Neural progenitor cell (in vitro differentiated cells): Measurements from ENCODE around the gene BUB1. TPM values are rescaled to one million over a fixed set of nuclear protein-coding genes. Genes with fewer than 3 reads are reported as not detected.

Experiments
- DNase-seq: peaks from one replicate; pipeline ENCODE4 v3.0.0-alpha.2; 2016; ENCODE audit warnings: low spot score
- H2AFZ ChIP-seq: fragments of 200-600 bp; sonication (generic); replicated peaks from 2 replicates; pipeline ENCODE4 v1.6.1; 2016; ENCODE audit warnings: antibody characterized with exemption
- H3F3A ChIP-seq: fragments of 200-600 bp; sonication (generic); 2 replicates; pipeline ENCODE4 v1.6.1; 2016; ENCODE audit warnings: antibody characterized with exemption, low read depth
- H3K27ac ChIP-seq: fragments of 200-600 bp; sonication (generic); 2 replicates; pipeline ENCODE4 v1.5.1; 2016; ENCODE audit warnings: mild to moderate bottlenecking
- H3K27me3 ChIP-seq: fragments of 200-600 bp; sonication (generic); 2 replicates; pipeline ENCODE4 v1.6.1; 2016; ENCODE audit warnings: mild to moderate bottlenecking, moderate library complexity
- H3K36me3 ChIP-seq: fragments of 200-600 bp; sonication (generic); 2 replicates; pipeline ENCODE4 v1.5.1; 2016
- H3K4me1 ChIP-seq: fragments of 200-600 bp; sonication (generic); 2 replicates; pipeline ENCODE4 v1.6.1; 2016; ENCODE audit warnings: mixed run types
- H3K4me2 ChIP-seq: fragments of 200-600 bp; sonication (generic); 2 replicates; pipeline ENCODE4 v1.6.1; 2016
- H3K4me3 ChIP-seq: fragments of 200-600 bp; sonication (generic); 2 replicates; pipeline ENCODE4 v1.5.1; 2016
- H3K79me2 ChIP-seq: fragments of 200-600 bp; sonication (generic); 2 replicates; pipeline ENCODE4 v1.6.1; 2016; ENCODE audit warnings: low read depth
- H3K9ac ChIP-seq: fragments of 200-600 bp; sonication (generic); 2 replicates; pipeline ENCODE4 v1.6.1; 2016
- H3K9me3 ChIP-seq: fragments of 200-600 bp; sonication (generic); 2 replicates; pipeline ENCODE4 v1.5.1; 2016; ENCODE audit warnings: low read depth
- H4K20me1 ChIP-seq: fragments of 200-600 bp; sonication (generic); 2 replicates; pipeline ENCODE4 v1.6.1; 2016; ENCODE audit warnings: low read depth
- H3K27ac Mint-ChIP-seq: 3 replicates; pipeline ENCODE4 v1.8.0; 2021; ENCODE audit warnings: mixed read lengths
- H3K27me3 Mint-ChIP-seq: 2 replicates; pipeline ENCODE4 v1.8.0; 2022; ENCODE audit warnings: low read depth, mild to moderate bottlenecking, inconsistent platforms, moderate library complexity, mixed read lengths; ENCODE audit not compliant: insufficient read depth
- H3K36me3 Mint-ChIP-seq: 3 replicates; pipeline ENCODE4 v1.8.0; 2021; ENCODE audit warnings: mixed read lengths
- H3K4me1 Mint-ChIP-seq: 3 replicates; pipeline ENCODE4 v1.8.0; 2021; ENCODE audit warnings: mixed read lengths
- H3K4me3 Mint-ChIP-seq: 3 replicates; pipeline ENCODE4 v1.8.0; 2021; ENCODE audit warnings: mild to moderate bottlenecking, moderate library complexity, mixed read lengths
- H3K9me3 Mint-ChIP-seq: 3 replicates; pipeline ENCODE4 v1.8.0; 2020; ENCODE audit warnings: mixed read lengths
- CTCF ChIP-seq: fragments of 200-600 bp; sonication (generic); IDR thresholded peaks from 2 replicates; pipeline ENCODE4 v1.5.1; 2017; ENCODE audit warnings: antibody characterized with exemption, mild to moderate bottlenecking
- EZH2 ChIP-seq: fragments of 200-600 bp; sonication (generic); IDR thresholded peaks from 2 replicates; pipeline ENCODE4 v1.6.1; 2017; ENCODE audit warnings: antibody characterized with exemption, mild to moderate bottlenecking, moderate library complexity
- EZH2phosphoT487 ChIP-seq: fragments of 200-600 bp; sonication (generic); IDR thresholded peaks from 2 replicates; pipeline ENCODE4 v1.6.1; 2017; ENCODE audit warnings: antibody characterized with exemption
- total RNA-seq: library from RNA; depleted of rRNA; stranded (reverse); fragments of >200 nt; gene quantifications from 2 replicates; pipeline ENCODE4 v1.2.3, GENCODE V29; 2015; ENCODE audit warnings: low replicate concordance

BUB1 gene
- total RNA-seq, result 197 and 266 TPM in 2 replicates

DNA sequence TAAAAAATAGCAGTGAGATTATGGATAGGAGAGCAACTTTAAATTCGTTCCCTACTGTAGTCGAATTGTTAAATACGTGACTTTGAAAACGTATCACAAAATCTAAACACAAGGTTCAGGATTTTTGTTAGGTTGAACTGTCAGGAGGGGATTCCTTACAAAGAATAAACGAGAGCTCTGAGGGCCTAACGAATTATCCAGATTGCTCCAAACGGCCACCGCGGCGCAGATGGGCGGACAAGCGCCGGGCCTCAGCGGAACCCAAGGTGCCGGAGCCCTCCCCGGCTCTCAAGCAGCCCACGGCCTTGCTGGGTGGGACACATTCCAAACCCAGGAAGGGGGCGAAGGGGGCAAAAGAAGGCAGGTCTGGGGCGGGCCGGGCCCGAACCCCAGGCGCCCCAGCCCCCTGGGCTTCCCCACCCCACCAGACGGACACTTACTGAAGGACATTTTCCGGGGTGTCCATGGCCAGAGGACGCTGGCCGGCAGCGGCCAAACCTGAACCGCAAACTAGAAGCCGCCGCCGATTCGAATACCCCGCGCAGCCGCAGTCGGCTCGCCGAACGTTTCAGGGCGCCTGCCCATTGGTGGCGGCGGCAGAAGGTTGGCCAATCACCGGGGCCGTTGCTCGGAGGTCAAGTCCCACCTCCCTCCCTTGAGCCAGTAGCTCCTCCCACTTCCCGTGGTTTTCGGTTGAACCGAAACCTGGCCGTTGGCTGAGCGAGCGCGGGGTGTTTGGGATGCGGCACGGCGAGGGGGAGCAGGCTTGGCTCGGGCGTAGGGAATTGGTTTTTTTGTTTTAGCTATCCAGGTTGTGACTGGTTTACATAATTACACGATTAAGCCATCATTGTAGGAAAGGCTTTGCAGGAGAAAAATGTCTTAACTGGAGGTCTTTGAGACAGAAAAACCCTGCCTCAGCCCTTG is at the start of gene BUB1:
Gene BUB1 (minus strand): TSS at position 534 of the 927 bp plus-strand sequence. CDS start 68 bp downstream, at position 466.
- Histone ChIP-seq H3K4me3 (peak within 1 kb of the TSS; percentile 81), H4K20me1 (peaks cover 35% of the 10 kb centered on the region), H3K4me2 (peak within 1 kb of the TSS; percentile 98), H3K27ac (peak within 1 kb of the TSS; percentile 17), H3K9me3 (no peaks in the 10 kb centered on the region), H3K27me3 (no peaks in the 10 kb centered on the region), H3K36me3 (peaks cover 13% of the 10 kb centered on the region), H3K4me1 (peaks cover 38% of the 10 kb centered on the region), H2AFZ (peak within 1 kb of the TSS; percentile 47), H3K9ac (peak within 1 kb of the TSS; percentile 53), H3F3A (peaks cover 34% of the 10 kb centered on the region), H3K79me2 (peaks cover 51% of the 10 kb centered on the region)
- DNase-seq, result peak; percentile 99
- H3K27ac Mint-ChIP-seq, result peak within 1 kb of the TSS; percentile 98
- peaks cover 3% of the 10 kb centered on the region for H3K9me3 Mint-ChIP-seq
- H3K36me3 Mint-ChIP-seq, result peaks cover 4% of the 10 kb centered on the region
- H3K4me1 Mint-ChIP-seq, result peaks cover 34% of the 10 kb centered on the region
- H3K27me3 Mint-ChIP-seq, result peaks cover 4% of the 10 kb centered on the region
- peak within 1 kb of the TSS; percentile 96 for H3K4me3 Mint-ChIP-seq
- no peak for TF ChIP-seq EZH2
- TF ChIP-seq EZH2phosphoT487, result no peak
- no peak for TF ChIP-seq CTCF

DNA sequence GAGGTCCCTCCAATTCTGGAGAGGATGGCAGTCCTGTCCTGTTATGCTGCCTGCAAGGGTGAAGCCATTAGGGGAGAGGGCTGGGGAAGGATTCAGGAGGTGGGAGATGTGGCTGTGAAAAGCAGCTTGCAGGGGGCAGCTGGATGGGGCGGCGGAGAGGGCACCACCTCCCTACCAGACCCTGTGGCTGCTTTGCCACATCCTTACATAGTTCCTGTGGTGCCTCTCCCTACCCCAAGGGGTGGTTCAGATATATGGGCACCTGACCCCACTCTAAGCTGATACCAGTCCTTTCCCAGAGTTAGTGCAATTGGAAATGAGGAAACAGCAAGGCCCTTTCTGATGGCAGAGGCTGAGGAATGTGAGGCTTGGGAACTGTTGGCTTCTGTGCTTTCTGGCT is 48.4 kb upstream of the BUB1 start:
- Mint-ChIP-seq H3K36me3 (no peaks in the 10 kb centered on the region), H3K4me1 (peaks cover 3% of the 10 kb centered on the region), H3K4me3 (no peak overlapping the region), H3K27me3 (peaks cover 8% of the 10 kb centered on the region), H3K27ac (no peak overlapping the region), H3K9me3 (peaks cover 10% of the 10 kb centered on the region)
- H3F3A ChIP-seq, result peaks cover 20% of the 10 kb centered on the region
- H3K9ac ChIP-seq, result no peak overlapping the region
- TF ChIP-seq CTCF (no peak), EZH2 (no peak), EZH2phosphoT487 (no peak)
- H3K79me2 ChIP-seq, result no peaks in the 10 kb centered on the region
- no peak overlapping the region for H3K4me2 ChIP-seq
- H3K4me1 ChIP-seq, result peaks cover 11% of the 10 kb centered on the region
- no peak overlapping the region for H2AFZ ChIP-seq
- peaks cover 7% of the 10 kb centered on the region for H3K27me3 ChIP-seq
- H3K9me3 ChIP-seq, result no peaks in the 10 kb centered on the region
- H3K36me3 ChIP-seq, result no peaks in the 10 kb centered on the region
- no peak overlapping the region for H3K4me3 ChIP-seq
- no peak overlapping the region for H3K27ac ChIP-seq
- H4K20me1 ChIP-seq, result no peaks in the 10 kb centered on the region
- DNase-seq, result no peak

GRCh38 chr2:110725859-110726258 is 48.0 kb upstream of the BUB1 start:
- DNase-seq, result no peak
- peaks cover 5% of the 10 kb centered on the region for H3K9me3 Mint-ChIP-seq

More at GRCh38 chr2:110725859-110726258, 48.0 kb upstream of the BUB1 start:
- H4K20me1 ChIP-seq, result no peaks in the 10 kb centered on the region
- H3K9ac ChIP-seq, result no peak overlapping the region
- no peak overlapping the region for H3K27ac ChIP-seq
- H3K27me3 ChIP-seq, result peaks cover 3% of the 10 kb centered on the region
- H3K4me3 ChIP-seq, result no peak overlapping the region
- no peak overlapping the region for H2AFZ ChIP-seq
- H3K4me1 ChIP-seq, result peaks cover 11% of the 10 kb centered on the region
- no peaks in the 10 kb centered on the region for H3K9me3 ChIP-seq
- no peaks in the 10 kb centered on the region for H3K79me2 ChIP-seq
- no peaks in the 10 kb centered on the region for H3K36me3 Mint-ChIP-seq
- no peak overlapping the region for H3K4me3 Mint-ChIP-seq
- no peak overlapping the region for H3K27ac Mint-ChIP-seq
- peaks cover 3% of the 10 kb centered on the region for H3K4me1 Mint-ChIP-seq
- TF ChIP-seq EZH2phosphoT487, result no peak
- TF ChIP-seq EZH2, result no peak
- TF ChIP-seq CTCF, result no peak
- peaks cover 16% of the 10 kb centered on the region for H3F3A ChIP-seq
- no peak overlapping the region for H3K4me2 ChIP-seq
- H3K27me3 Mint-ChIP-seq, result peaks cover 4% of the 10 kb centered on the region
- no peaks in the 10 kb centered on the region for H3K36me3 ChIP-seq
